ENCODE results near the gene METTL13.

The METTL13 gene

GRCh38 chr1:171800342-171800741 lies 18.9 kb downstream of the METTL13 start:
- Histone ChIP-seq H3K27ac (ENCODE audit: low read depth, low read length) (no peak overlapping the region), H2AK5ac (ENCODE audit: low read length) (no peak overlapping the region), H3K18ac (ENCODE audit: low read length) (no peak overlapping the region), H3K9ac (ENCODE audit: low read length) (no peak overlapping the region), H3K23ac (ENCODE audit: low read length) (no peak overlapping the region), H3K4ac (ENCODE audit: low read depth, low read length) (no peak overlapping the region), H3K4me1 (ENCODE audit: control insufficient read depth, low read depth, low read length) (no peaks in the 10 kb centered on the region), H3K79me2 (ENCODE audit: control insufficient read depth, insufficient read depth, low read length) (no peaks in the 10 kb centered on the region), H2BK15ac (replicated peaks; ENCODE audit: low read depth) (no peak overlapping the region), H2BK120ac (ENCODE audit: low read depth, low read length) (no peak overlapping the region), H3K27me3 (ENCODE audit: insufficient read depth, low read length, poor library complexity) (no peaks in the 10 kb centered on the region), H3K4me2 (ENCODE audit: low read length) (no peak overlapping the region), H4K8ac (ENCODE audit: low read depth, low read length) (no peak overlapping the region), H3K36me3 (ENCODE audit: control insufficient read depth, insufficient read depth, low read length) (peaks cover under 1% of the 10 kb centered on the region), H4K5ac (ENCODE audit: low read length) (no peak overlapping the region), H3K4me3 (ENCODE audit: low read length) (no peak overlapping the region), H3K56ac (ENCODE audit: low read length) (no peak overlapping the region), H2BK5ac (ENCODE audit: low read length) (no peak overlapping the region), H3K79me1 (ENCODE audit: low read length) (peaks cover under 1% of the 10 kb centered on the region)
- no CpG with 5 or more reads among the region's 3 CpGs for WGBS (ENCODE audit: extremely low coverage, insufficient coverage, low lambda C conversion rate)
- peak; percentile 59 for DNase-seq

DNA sequence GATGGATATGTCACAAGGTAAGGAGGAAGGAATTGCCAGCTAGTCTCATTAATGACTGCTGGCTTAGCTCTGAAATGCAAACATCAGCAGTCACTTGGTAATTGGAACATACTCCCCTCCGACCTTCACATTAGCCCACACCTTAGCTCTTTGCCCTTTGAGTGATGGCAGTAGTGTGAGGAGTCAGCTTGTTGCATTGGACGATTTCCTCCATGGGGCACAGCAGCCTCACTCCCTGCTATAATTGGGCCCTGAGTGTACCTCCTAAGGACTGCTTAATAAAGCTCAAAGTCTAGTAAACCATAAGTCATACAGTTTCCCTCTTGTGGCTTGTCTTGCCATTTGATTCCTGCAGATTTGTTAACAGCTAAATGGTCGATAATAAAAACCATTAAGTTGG lies 19.4 kb downstream of the METTL13 start:
- no CpG with 5 or more reads among the region's 3 CpGs for WGBS (ENCODE audit: extremely low coverage, insufficient coverage, low lambda C conversion rate)
- no peak overlapping the region for H3K18ac ChIP-seq (ENCODE audit: low read length)
- H3K4me1 ChIP-seq (ENCODE audit: control insufficient read depth, low read depth, low read length): no peaks in the 10 kb centered on the region
- H4K5ac ChIP-seq (ENCODE audit: low read length): no peak overlapping the region
- no peak overlapping the region for H2BK120ac ChIP-seq (ENCODE audit: low read depth, low read length)
- no peaks in the 10 kb centered on the region for H3K79me1 ChIP-seq (ENCODE audit: low read length)
- H3K23ac ChIP-seq (ENCODE audit: low read length): no peak overlapping the region
- H2AK5ac ChIP-seq (ENCODE audit: low read length): no peak overlapping the region
- H3K9ac ChIP-seq (ENCODE audit: low read length): no peak overlapping the region
- H3K4me3 ChIP-seq (ENCODE audit: low read length): no peak overlapping the region
- no peaks in the 10 kb centered on the region for H3K36me3 ChIP-seq (ENCODE audit: control insufficient read depth, insufficient read depth, low read length)
- DNase-seq: no peak
- no peaks in the 10 kb centered on the region for H3K27me3 ChIP-seq (ENCODE audit: insufficient read depth, low read length, poor library complexity)
- H2BK15ac ChIP-seq (replicated peaks; ENCODE audit: low read depth): no peak overlapping the region
- no peak overlapping the region for H3K4me2 ChIP-seq (ENCODE audit: low read length)
- H3K79me2 ChIP-seq (ENCODE audit: control insufficient read depth, insufficient read depth, low read length): no peaks in the 10 kb centered on the region
- no peak overlapping the region for H3K27ac ChIP-seq (ENCODE audit: low read depth, low read length)
- H4K8ac ChIP-seq (ENCODE audit: low read depth, low read length): no peak overlapping the region
- no peak overlapping the region for H3K4ac ChIP-seq (ENCODE audit: low read depth, low read length)
- H2BK5ac ChIP-seq (ENCODE audit: low read length): no peak overlapping the region
- H3K56ac ChIP-seq (ENCODE audit: low read length): no peak overlapping the region

DNA sequence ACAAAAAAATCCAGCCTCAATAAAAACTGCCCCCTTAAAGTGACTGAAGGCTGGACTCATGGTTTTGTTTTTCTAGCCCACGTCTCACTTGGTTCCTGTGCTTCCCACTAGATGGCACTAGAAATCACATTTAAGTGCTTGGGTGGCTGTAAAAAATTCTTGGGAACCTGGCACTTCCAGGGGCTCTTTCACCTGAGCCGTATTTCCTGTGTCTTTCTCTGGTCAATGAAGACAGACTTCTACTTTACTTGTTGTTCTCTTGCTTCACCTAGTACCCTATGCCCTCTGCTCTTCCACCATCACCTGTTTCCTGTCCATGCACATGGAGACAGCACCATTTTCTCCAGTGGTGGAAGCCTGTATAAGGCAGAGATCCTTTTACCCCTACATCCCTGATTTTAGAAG lies 20.0 kb downstream of the METTL13 start:
- no peaks in the 10 kb centered on the region for H3K4me1 ChIP-seq (ENCODE audit: control insufficient read depth, low read depth, low read length)
- H3K79me2 ChIP-seq (ENCODE audit: control insufficient read depth, insufficient read depth, low read length): no peaks in the 10 kb centered on the region
- H3K9ac ChIP-seq (ENCODE audit: low read length): no peak overlapping the region
- DNase-seq: peak; percentile 80
- no peak overlapping the region for H3K23ac ChIP-seq (ENCODE audit: low read length)
- H3K4me2 ChIP-seq (ENCODE audit: low read length): no peak overlapping the region
- no peak overlapping the region for H3K4me3 ChIP-seq (ENCODE audit: low read length)
- H4K8ac ChIP-seq (ENCODE audit: low read depth, low read length): no peak overlapping the region
- H3K4ac ChIP-seq (ENCODE audit: low read depth, low read length): no peak overlapping the region
- H2BK15ac ChIP-seq (replicated peaks; ENCODE audit: low read depth): no peak overlapping the region
- no peak overlapping the region for H3K18ac ChIP-seq (ENCODE audit: low read length)
- no peak overlapping the region for H3K27ac ChIP-seq (ENCODE audit: low read depth, low read length)
- H3K36me3 ChIP-seq (ENCODE audit: control insufficient read depth, insufficient read depth, low read length): no peaks in the 10 kb centered on the region
- no peaks in the 10 kb centered on the region for H3K27me3 ChIP-seq (ENCODE audit: insufficient read depth, low read length, poor library complexity)
- H2BK5ac ChIP-seq (ENCODE audit: low read length): no peak overlapping the region
- H2BK120ac ChIP-seq (ENCODE audit: low read depth, low read length): no peak overlapping the region
- no peaks in the 10 kb centered on the region for H3K79me1 ChIP-seq (ENCODE audit: low read length)
- H3K56ac ChIP-seq (ENCODE audit: low read length): peak overlapping the region; percentile 57
- H4K5ac ChIP-seq (ENCODE audit: low read length): no peak overlapping the region
- WGBS (ENCODE audit: extremely low coverage, insufficient coverage, low lambda C conversion rate): no CpG with 5 or more reads among the region's 2 CpGs
- H2AK5ac ChIP-seq (ENCODE audit: low read length): no peak overlapping the region

- no peaks in the 10 kb centered on the region for H3K79me1 ChIP-seq (ENCODE audit: low read length)
- no peak overlapping the region for H2BK5ac ChIP-seq (ENCODE audit: low read length)
- WGBS (ENCODE audit: extremely low coverage, insufficient coverage, low lambda C conversion rate): no CpG with 5 or more reads among the region's 3 CpGs
- H3K27me3 ChIP-seq (ENCODE audit: insufficient read depth, low read length, poor library complexity): no peaks in the 10 kb centered on the region
- peak; percentile 52 for DNase-seq
- H3K36me3 ChIP-seq (ENCODE audit: control insufficient read depth, insufficient read depth, low read length): no peaks in the 10 kb centered on the region
- H3K4me1 ChIP-seq (ENCODE audit: control insufficient read depth, low read depth, low read length): no peaks in the 10 kb centered on the region
- no peaks in the 10 kb centered on the region for H3K79me2 ChIP-seq (ENCODE audit: control insufficient read depth, insufficient read depth, low read length)
- H4K5ac ChIP-seq (ENCODE audit: low read length): no peak overlapping the region
- H2AK5ac ChIP-seq (ENCODE audit: low read length): no peak overlapping the region
- H2BK120ac ChIP-seq (ENCODE audit: low read depth, low read length): no peak overlapping the region
- H3K18ac ChIP-seq (ENCODE audit: low read length): no peak overlapping the region
- H3K23ac ChIP-seq (ENCODE audit: low read length): no peak overlapping the region
- no peak overlapping the region for H2BK15ac ChIP-seq (replicated peaks; ENCODE audit: low read depth)
- no peak overlapping the region for H3K9ac ChIP-seq (ENCODE audit: low read length)
- no peak overlapping the region for H3K4me2 ChIP-seq (ENCODE audit: low read length)
- H3K27ac ChIP-seq (ENCODE audit: low read depth, low read length): no peak overlapping the region
- H3K4me3 ChIP-seq (ENCODE audit: low read length): no peak overlapping the region
- no peak overlapping the region for H3K4ac ChIP-seq (ENCODE audit: low read depth, low read length)
- H3K56ac ChIP-seq (ENCODE audit: low read length): no peak overlapping the region
- no peak overlapping the region for H4K8ac ChIP-seq (ENCODE audit: low read depth, low read length)
Measured at GRCh38 chr1:171802207-171802606, 20.7 kb downstream of the METTL13 start.

GRCh38 chr1:171803045-171803444 lies 21.6 kb downstream of the METTL13 start:
- H3K27ac ChIP-seq (ENCODE audit: low read depth, low read length): no peak overlapping the region
- H2BK15ac ChIP-seq (replicated peaks; ENCODE audit: low read depth): no peak overlapping the region
- no peaks in the 10 kb centered on the region for H3K79me1 ChIP-seq (ENCODE audit: low read length)
- no peaks in the 10 kb centered on the region for H3K79me2 ChIP-seq (ENCODE audit: control insufficient read depth, insufficient read depth, low read length)
- H4K8ac ChIP-seq (ENCODE audit: low read depth, low read length): no peak overlapping the region
- H3K9ac ChIP-seq (ENCODE audit: low read length): no peak overlapping the region
- no peak overlapping the region for H2BK120ac ChIP-seq (ENCODE audit: low read depth, low read length)
- no peak overlapping the region for H3K56ac ChIP-seq (ENCODE audit: low read length)
- no peak overlapping the region for H3K4me3 ChIP-seq (ENCODE audit: low read length)
- no peak overlapping the region for H2AK5ac ChIP-seq (ENCODE audit: low read length)
- no peak for DNase-seq
- H3K27me3 ChIP-seq (ENCODE audit: insufficient read depth, low read length, poor library complexity): no peaks in the 10 kb centered on the region
- no peak overlapping the region for H3K4ac ChIP-seq (ENCODE audit: low read depth, low read length)
- no peak overlapping the region for H3K23ac ChIP-seq (ENCODE audit: low read length)
- no peaks in the 10 kb centered on the region for H3K36me3 ChIP-seq (ENCODE audit: control insufficient read depth, insufficient read depth, low read length)
- WGBS (ENCODE audit: extremely low coverage, insufficient coverage, low lambda C conversion rate): no CpG with 5 or more reads among the region's 2 CpGs
- no peak overlapping the region for H4K5ac ChIP-seq (ENCODE audit: low read length)
- H3K4me2 ChIP-seq (ENCODE audit: low read length): no peak overlapping the region
- H3K18ac ChIP-seq (ENCODE audit: low read length): no peak overlapping the region
- no peaks in the 10 kb centered on the region for H3K4me1 ChIP-seq (ENCODE audit: control insufficient read depth, low read depth, low read length)
- H2BK5ac ChIP-seq (ENCODE audit: low read length): no peak overlapping the region

DNA sequence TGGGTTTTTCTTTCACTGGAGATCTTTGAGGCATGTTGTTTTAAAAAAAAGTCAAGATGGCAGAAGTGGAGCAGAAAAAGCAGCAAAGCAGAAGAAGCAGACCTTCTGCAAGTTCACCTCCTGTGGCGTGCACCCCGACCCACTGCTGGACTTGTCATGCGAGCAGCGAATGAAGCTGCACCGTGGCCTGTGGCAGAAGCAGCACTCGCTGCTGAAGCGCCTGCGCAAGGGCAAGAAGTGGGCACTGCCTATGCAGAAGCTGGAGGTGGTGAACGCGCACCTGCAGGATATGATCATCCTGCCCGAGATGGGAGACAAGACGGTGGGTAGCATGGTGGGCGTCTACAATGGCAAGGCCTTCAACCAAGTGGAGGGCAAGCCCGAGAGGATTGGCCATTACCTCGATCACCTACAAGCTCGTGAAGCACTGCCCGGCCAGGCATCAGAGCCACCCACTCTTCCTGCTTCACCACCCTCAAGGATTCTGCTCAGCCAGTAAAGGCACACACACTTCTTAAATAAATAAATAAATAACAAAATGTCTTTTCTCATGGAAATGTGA lies 22.1 kb downstream of the METTL13 start:
- Histone ChIP-seq H3K56ac (ENCODE audit: low read length) (no peak overlapping the region), H3K4me3 (ENCODE audit: low read length) (no peak overlapping the region), H3K23ac (ENCODE audit: low read length) (no peak overlapping the region), H3K18ac (ENCODE audit: low read length) (no peak overlapping the region), H3K36me3 (ENCODE audit: control insufficient read depth, insufficient read depth, low read length) (no peaks in the 10 kb centered on the region), H3K9ac (ENCODE audit: low read length) (no peak overlapping the region), H2BK5ac (ENCODE audit: low read length) (no peak overlapping the region), H2BK120ac (ENCODE audit: low read depth, low read length) (no peak overlapping the region), H3K4me1 (ENCODE audit: control insufficient read depth, low read depth, low read length) (no peaks in the 10 kb centered on the region), H4K8ac (ENCODE audit: low read depth, low read length) (no peak overlapping the region), H3K4me2 (ENCODE audit: low read length) (no peak overlapping the region), H3K79me1 (ENCODE audit: low read length) (no peaks in the 10 kb centered on the region), H3K79me2 (ENCODE audit: control insufficient read depth, insufficient read depth, low read length) (no peaks in the 10 kb centered on the region), H3K4ac (ENCODE audit: low read depth, low read length) (no peak overlapping the region), H2AK5ac (ENCODE audit: low read length) (no peak overlapping the region), H3K27me3 (ENCODE audit: insufficient read depth, low read length, poor library complexity) (no peaks in the 10 kb centered on the region), H3K27ac (ENCODE audit: low read depth, low read length) (no peak overlapping the region), H2BK15ac (replicated peaks; ENCODE audit: low read depth) (no peak overlapping the region), H4K5ac (ENCODE audit: low read length) (no peak overlapping the region)
- no peak for DNase-seq
- no CpG with 5 or more reads among the region's 17 CpGs for WGBS (ENCODE audit: extremely low coverage, insufficient coverage, low lambda C conversion rate)

Data from mesendoderm (in vitro differentiated cells).